Measurements from ENCODE around the gene SELP.

- TF ChIP-seq POLR2A (IDR thresholded peaks at IDR 0.05) (no peak), EP300 (IDR thresholded peaks at IDR 0.05) (no peak), POLR2AphosphoS5 (IDR thresholded peaks at IDR 0.05) (no peak)
- TF ChIP-seq, protein P1, sequence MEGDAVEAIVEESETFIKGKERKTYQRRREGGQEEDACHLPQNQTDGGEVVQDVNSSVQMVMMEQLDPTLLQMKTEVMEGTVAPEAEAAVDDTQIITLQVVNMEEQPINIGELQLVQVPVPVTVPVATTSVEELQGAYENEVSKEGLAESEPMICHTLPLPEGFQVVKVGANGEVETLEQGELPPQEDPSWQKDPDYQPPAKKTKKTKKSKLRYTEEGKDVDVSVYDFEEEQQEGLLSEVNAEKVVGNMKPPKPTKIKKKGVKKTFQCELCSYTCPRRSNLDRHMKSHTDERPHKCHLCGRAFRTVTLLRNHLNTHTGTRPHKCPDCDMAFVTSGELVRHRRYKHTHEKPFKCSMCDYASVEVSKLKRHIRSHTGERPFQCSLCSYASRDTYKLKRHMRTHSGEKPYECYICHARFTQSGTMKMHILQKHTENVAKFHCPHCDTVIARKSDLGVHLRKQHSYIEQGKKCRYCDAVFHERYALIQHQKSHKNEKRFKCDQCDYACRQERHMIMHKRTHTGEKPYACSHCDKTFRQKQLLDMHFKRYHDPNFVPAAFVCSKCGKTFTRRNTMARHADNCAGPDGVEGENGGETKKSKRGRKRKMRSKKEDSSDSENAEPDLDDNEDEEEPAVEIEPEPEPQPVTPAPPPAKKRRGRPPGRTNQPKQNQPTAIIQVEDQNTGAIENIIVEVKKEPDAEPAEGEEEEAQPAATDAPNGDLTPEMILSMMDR (IDR thresholded peaks at IDR 0.05) = no peak
These were observed 5.0 kb upstream of the SELP start for GRCh38 chr1:169634877-169635276.
